ENCODE measurements around the gene SUSD2.
"Not testable (repeated sequence)": the region's sequence is repeated elsewhere in the genome, so short reads cannot be mapped to it uniquely, and the experiment has no call there.

The SUSD2 gene

DNA sequence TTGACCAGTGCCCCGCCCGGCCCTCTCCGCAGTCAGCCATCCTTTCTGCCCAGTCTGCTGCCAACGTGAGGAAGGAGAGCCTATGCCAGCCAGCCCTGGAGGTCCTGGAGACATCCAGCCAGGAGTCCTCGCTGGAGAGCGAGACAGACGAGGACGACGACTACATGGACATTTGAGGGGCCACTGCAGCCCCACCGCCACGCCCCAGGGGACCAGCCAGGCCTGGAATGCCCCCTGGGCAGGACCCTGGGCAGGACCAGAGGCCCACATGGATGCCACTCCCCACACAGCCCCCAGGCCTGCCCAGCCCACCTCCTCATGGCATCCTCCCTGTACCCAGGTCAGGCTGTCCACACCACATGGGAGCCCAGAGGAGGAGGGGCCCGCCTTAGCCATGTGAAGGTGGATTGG, 3.3 kb upstream of the SUSD2 start:
- peaks cover 12 to 59% (median 36%) of the 10 kb centered on the region in 4 experiments for H3K36me3 ChIP-seq (ENCODE audit: control insufficient read depth in 4 of 4, insufficient read depth in 4 of 4, low read length in 3 of 4)
- H3K27me3 ChIP-seq (replicated peaks in 2 of 5; ENCODE audit: control insufficient read depth in 4 of 5, insufficient read depth in 5 of 5, low read length in 4 of 5) = no peaks in the 10 kb centered on the region
- H3K9me3 ChIP-seq (ENCODE audit: control extremely low read depth in 1 of 5, control insufficient read depth in 4 of 5, insufficient read depth in 2 of 5, low read depth in 1 of 5, low read length in 4 of 5) = no peaks in the 10 kb centered on the region
- DNase-seq = no peak
- POLR2A ChIA-PET = no interaction called here
- CTCF ChIA-PET = interaction anchor here (1.0 to 43.2 kb wide), 5 partner anchors 14 to 100 kb away, joined by 3 to 1213 read pairs (median 3); no protein-coding TSS in a partner anchor
- no peak overlapping the region for H3K27ac ChIP-seq (ENCODE audit: insufficient read depth in 1 of 2, low read depth in 1 of 2, low read length in 2 of 2, poor library complexity in 1 of 2, severe bottlenecking in 2 of 2)
- no peaks in the 10 kb centered on the region for H3K4me1 ChIP-seq (ENCODE audit: control extremely low read depth in 1 of 4, control insufficient read depth in 4 of 4, insufficient read depth in 4 of 4, low read length in 3 of 4)
- WGBS (ENCODE audit: insufficient coverage) = 96% methylated on average over 12 of the region's 12 CpGs
- H3K4me3 ChIP-seq (ENCODE audit: control insufficient read depth in 1 of 7, extremely low read depth in 1 of 7, insufficient read depth in 4 of 7, low read depth in 2 of 7, low read length in 6 of 7) = no peak overlapping the region

- 92% methylated on average over 15 of the region's 21 CpGs for WGBS (ENCODE audit: insufficient coverage)
- POLR2A ChIA-PET = interaction anchor here (0.8 kb wide), 1 partner anchor 18 kb away, joined by 3 read pairs; no protein-coding TSS in a partner anchor
Measured at GRCh38 chr22:24178502-24179440, 2.5 kb upstream of the SUSD2 start.

GRCh38 chr22:24179478-24180210, 1.6 kb upstream of the SUSD2 start:
- CTCF ChIA-PET = interaction anchor here (0.7 to 43.2 kb wide), 4 partner anchors 8 to 42 kb away, joined by 4 to 1213 read pairs (median 6); no protein-coding TSS in a partner anchor
- 85% methylated on average over 15 of the region's 17 CpGs for WGBS (ENCODE audit: insufficient coverage)
- Histone ChIP-seq H3K27ac (ENCODE audit: insufficient read depth in 1 of 2, low read depth in 1 of 2, low read length in 2 of 2, poor library complexity in 1 of 2, severe bottlenecking in 2 of 2) (peak overlapping the region in 1 of 2 experiments; percentile 5), H3K36me3 (ENCODE audit: control insufficient read depth in 4 of 4, insufficient read depth in 4 of 4, low read length in 3 of 4) (peaks cover 9 to 46% (median 27%) of the 10 kb centered on the region in 4 experiments), H3K4me3 (ENCODE audit: control insufficient read depth in 1 of 7, extremely low read depth in 1 of 7, insufficient read depth in 4 of 7, low read depth in 2 of 7, low read length in 6 of 7) (no peak overlapping the region), H3K4me1 (ENCODE audit: control extremely low read depth in 1 of 4, control insufficient read depth in 4 of 4, insufficient read depth in 4 of 4, low read length in 3 of 4) (no peaks in the 10 kb centered on the region), H3K27me3 (replicated peaks in 2 of 5; ENCODE audit: control insufficient read depth in 4 of 5, insufficient read depth in 5 of 5, low read length in 4 of 5) (no peaks in the 10 kb centered on the region), H3K9me3 (ENCODE audit: control extremely low read depth in 1 of 5, control insufficient read depth in 4 of 5, insufficient read depth in 2 of 5, low read depth in 1 of 5, low read length in 4 of 5) (no peaks in the 10 kb centered on the region)
- POLR2A ChIA-PET = interaction anchor here (0.8 kb wide), 1 partner anchor 19 kb away, joined by 3 read pairs; no protein-coding TSS in a partner anchor
- DNase-seq = no peak

More at GRCh38 chr22:24178502-24179440, 2.5 kb upstream of the SUSD2 start:
- Histone ChIP-seq H3K36me3 (ENCODE audit: control insufficient read depth in 4 of 4, insufficient read depth in 4 of 4, low read length in 3 of 4) (peaks cover 9 to 53% (median 33%) of the 10 kb centered on the region in 4 experiments), H3K4me1 (ENCODE audit: control extremely low read depth in 1 of 4, control insufficient read depth in 4 of 4, insufficient read depth in 4 of 4, low read length in 3 of 4) (no peaks in the 10 kb centered on the region), H3K27ac (ENCODE audit: insufficient read depth in 1 of 2, low read depth in 1 of 2, low read length in 2 of 2, poor library complexity in 1 of 2, severe bottlenecking in 2 of 2) (no peak overlapping the region), H3K27me3 (replicated peaks in 2 of 5; ENCODE audit: control insufficient read depth in 4 of 5, insufficient read depth in 5 of 5, low read length in 4 of 5) (no peaks in the 10 kb centered on the region), H3K9me3 (ENCODE audit: control extremely low read depth in 1 of 5, control insufficient read depth in 4 of 5, insufficient read depth in 2 of 5, low read depth in 1 of 5, low read length in 4 of 5) (no peaks in the 10 kb centered on the region), H3K4me3 (ENCODE audit: control insufficient read depth in 1 of 7, extremely low read depth in 1 of 7, insufficient read depth in 4 of 7, low read depth in 2 of 7, low read length in 6 of 7) (no peak overlapping the region)
- CTCF ChIA-PET = interaction anchor here (0.7 to 43.2 kb wide), 5 partner anchors 9 to 75 kb away, joined by 3 to 1213 read pairs (median 4); no protein-coding TSS in a partner anchor
- no peak for DNase-seq

DNA sequence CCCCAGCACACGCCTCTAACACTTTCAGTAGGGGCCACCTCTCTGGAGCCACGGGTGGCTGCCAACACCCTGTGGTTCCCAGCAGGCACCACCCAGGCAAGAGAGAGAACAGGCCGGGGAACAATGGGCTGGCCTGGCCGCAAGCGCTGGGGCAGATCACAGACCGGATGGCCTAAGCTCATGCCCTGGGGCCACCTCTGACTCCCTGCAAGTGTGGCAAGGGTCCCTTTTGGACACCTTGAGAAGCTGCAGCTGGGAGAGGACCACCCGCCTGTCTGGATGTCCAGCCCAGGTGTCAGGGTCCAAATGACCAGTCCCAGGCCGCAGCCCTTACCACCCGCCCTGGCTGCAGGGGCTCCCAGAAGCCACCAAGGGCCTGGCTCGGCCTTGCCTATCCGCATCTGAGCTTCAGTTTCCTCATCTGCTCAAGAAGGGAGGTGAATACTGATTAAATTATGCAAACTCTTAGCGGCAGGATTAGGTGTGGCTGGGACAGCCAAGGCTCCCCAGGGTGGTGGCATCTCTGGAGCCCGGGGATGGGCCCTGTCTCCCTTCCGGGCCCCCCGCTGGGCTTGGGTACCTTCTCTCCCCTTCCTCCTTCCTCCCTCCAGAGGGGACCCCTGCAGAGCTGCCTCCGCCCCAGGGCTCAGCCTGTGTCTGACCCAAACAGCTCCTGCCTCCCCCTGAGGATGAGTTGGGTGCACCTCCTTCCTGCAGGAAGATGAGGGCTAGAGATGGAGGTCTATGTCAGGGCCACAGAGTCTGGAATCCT, 785 bp upstream of the SUSD2 start:
- Histone ChIP-seq H3K27ac (ENCODE audit: insufficient read depth in 1 of 2, low read depth in 1 of 2, low read length in 2 of 2, poor library complexity in 1 of 2, severe bottlenecking in 2 of 2) (no peak overlapping the region), H3K9me3 (ENCODE audit: control extremely low read depth in 1 of 5, control insufficient read depth in 4 of 5, insufficient read depth in 2 of 5, low read depth in 1 of 5, low read length in 4 of 5) (no peaks in the 10 kb centered on the region), H3K27me3 (replicated peaks in 2 of 5; ENCODE audit: control insufficient read depth in 4 of 5, insufficient read depth in 5 of 5, low read length in 4 of 5) (no peaks in the 10 kb centered on the region), H3K4me1 (ENCODE audit: control extremely low read depth in 1 of 4, control insufficient read depth in 4 of 4, insufficient read depth in 4 of 4, low read length in 3 of 4) (no peaks in the 10 kb centered on the region), H3K36me3 (ENCODE audit: control insufficient read depth in 4 of 4, insufficient read depth in 4 of 4, low read length in 3 of 4) (peaks cover 8 to 37% (median 22%) of the 10 kb centered on the region in 4 experiments), H3K4me3 (ENCODE audit: control insufficient read depth in 1 of 7, extremely low read depth in 1 of 7, insufficient read depth in 4 of 7, low read depth in 2 of 7, low read length in 6 of 7) (no peak overlapping the region)
- ChIA-PET CTCF (interaction anchor here (1.1 to 43.2 kb wide), 3 partner anchors 13 to 74 kb away, joined by 4 to 1213 read pairs (median 5); no protein-coding TSS in a partner anchor), POLR2A (no interaction called here)
- no peak for DNase-seq
- WGBS (ENCODE audit: insufficient coverage) = 82% methylated on average over 7 of the region's 16 CpGs

DNA sequence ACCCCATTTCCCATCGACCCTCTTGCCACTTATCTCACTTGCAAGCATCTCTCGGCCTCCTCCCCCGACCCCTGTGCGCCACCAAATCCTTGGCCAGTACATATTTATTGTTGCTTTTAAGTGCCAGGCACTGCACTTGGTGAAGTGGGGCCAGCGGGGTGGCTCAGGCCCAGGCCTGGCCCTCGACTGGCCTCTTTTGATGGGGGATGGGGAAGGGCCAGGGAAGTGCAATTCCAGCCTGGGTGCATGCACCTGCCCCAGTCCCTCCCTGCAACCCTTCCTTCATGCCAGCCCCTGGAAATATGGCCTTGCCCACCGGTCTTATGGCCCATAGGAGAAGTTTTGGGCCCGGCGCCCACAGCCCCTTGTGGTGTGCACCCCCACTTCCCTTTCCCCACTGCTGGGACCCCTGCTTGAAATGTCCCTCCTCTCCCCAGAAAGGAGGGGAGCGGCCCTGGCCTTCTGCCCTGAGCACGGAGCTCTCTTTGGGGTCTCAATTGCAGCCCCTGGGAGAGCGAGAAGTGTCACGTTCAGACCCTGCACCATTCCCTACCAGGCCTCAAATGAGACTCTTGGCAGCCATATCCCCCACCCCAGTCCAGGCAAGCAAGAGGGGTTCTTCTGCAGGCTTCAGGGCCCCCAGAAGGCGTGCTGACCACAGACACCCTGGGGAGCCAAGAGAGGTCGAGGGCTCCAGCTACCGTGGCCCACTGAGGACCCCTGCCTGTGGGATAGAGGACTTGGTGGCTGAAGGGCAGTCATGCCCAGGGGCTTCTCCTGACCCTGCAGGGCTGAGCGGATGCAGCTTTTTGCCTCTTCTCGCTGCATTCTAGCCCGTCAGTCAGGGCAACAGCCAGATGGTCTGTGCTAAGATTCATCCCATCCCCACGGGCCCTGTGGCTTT, 961 bp downstream of the SUSD2 start:
- Histone ChIP-seq H3K4me1 (ENCODE audit: control extremely low read depth in 1 of 4, control insufficient read depth in 4 of 4, insufficient read depth in 4 of 4, low read length in 3 of 4) (no peaks in the 10 kb centered on the region), H3K36me3 (ENCODE audit: control insufficient read depth in 4 of 4, insufficient read depth in 4 of 4, low read length in 3 of 4) (peaks cover 0 to 20% (median 8%) of the 10 kb centered on the region in 4 experiments), H3K9me3 (ENCODE audit: control extremely low read depth in 1 of 5, control insufficient read depth in 4 of 5, insufficient read depth in 2 of 5, low read depth in 1 of 5, low read length in 4 of 5) (no peaks in the 10 kb centered on the region), H3K27me3 (replicated peaks in 2 of 5; ENCODE audit: control insufficient read depth in 4 of 5, insufficient read depth in 5 of 5, low read length in 4 of 5) (no peaks in the 10 kb centered on the region), H3K4me3 (ENCODE audit: control insufficient read depth in 1 of 7, extremely low read depth in 1 of 7, insufficient read depth in 4 of 7, low read depth in 2 of 7, low read length in 6 of 7) (no peak overlapping the region), H3K27ac (ENCODE audit: insufficient read depth in 1 of 2, low read depth in 1 of 2, low read length in 2 of 2, poor library complexity in 1 of 2, severe bottlenecking in 2 of 2) (no peak overlapping the region)
- POLR2A ChIA-PET = no interaction called here
- 85% methylated on average over 10 of the region's 20 CpGs for WGBS (ENCODE audit: insufficient coverage)
- DNase-seq = peak in 1 of 3 donors; percentile 19
- CTCF ChIA-PET = interaction anchor here (43.2 kb wide), 1 partner anchor 43 kb away, joined by 1213 read pairs; no protein-coding TSS in a partner anchor

- POLR2A ChIA-PET; H3K4me3 ChIP-seq (ENCODE audit: control insufficient read depth in 1 of 7, extremely low read depth in 1 of 7, insufficient read depth in 4 of 7, low read depth in 2 of 7, low read length in 6 of 7): not testable (repeated sequence)
Measured at GRCh38 chr22:24182900-24183246, 1.6 kb downstream of the SUSD2 start.

More at GRCh38 chr22:24182900-24183246, 1.6 kb downstream of the SUSD2 start:
- H3K27me3 ChIP-seq (replicated peaks in 2 of 5; ENCODE audit: control insufficient read depth in 4 of 5, insufficient read depth in 5 of 5, low read length in 4 of 5); H3K4me1 ChIP-seq (ENCODE audit: control extremely low read depth in 1 of 4, control insufficient read depth in 4 of 4, insufficient read depth in 4 of 4, low read length in 3 of 4); DNase-seq; H3K9me3 ChIP-seq (ENCODE audit: control extremely low read depth in 1 of 5, control insufficient read depth in 4 of 5, insufficient read depth in 2 of 5, low read depth in 1 of 5, low read length in 4 of 5); H3K27ac ChIP-seq (ENCODE audit: insufficient read depth in 1 of 2, low read depth in 1 of 2, low read length in 2 of 2, poor library complexity in 1 of 2, severe bottlenecking in 2 of 2): not testable (repeated sequence)
- H3K36me3 ChIP-seq (ENCODE audit: control insufficient read depth in 4 of 4, insufficient read depth in 4 of 4, low read length in 3 of 4) = peaks cover 0 to 15% (median 5%) of the 10 kb centered on the region in 4 experiments
- 91% methylated on average over 6 of the region's 11 CpGs for WGBS (ENCODE audit: insufficient coverage)
- CTCF ChIA-PET = interaction anchor here (43.2 kb wide), 1 partner anchor 44 kb away, joined by 1213 read pairs; no protein-coding TSS in a partner anchor

Measured in common myeloid progenitor, CD34-positive (primary cell).